ENCODE data around the gene LITAF.

DNA sequence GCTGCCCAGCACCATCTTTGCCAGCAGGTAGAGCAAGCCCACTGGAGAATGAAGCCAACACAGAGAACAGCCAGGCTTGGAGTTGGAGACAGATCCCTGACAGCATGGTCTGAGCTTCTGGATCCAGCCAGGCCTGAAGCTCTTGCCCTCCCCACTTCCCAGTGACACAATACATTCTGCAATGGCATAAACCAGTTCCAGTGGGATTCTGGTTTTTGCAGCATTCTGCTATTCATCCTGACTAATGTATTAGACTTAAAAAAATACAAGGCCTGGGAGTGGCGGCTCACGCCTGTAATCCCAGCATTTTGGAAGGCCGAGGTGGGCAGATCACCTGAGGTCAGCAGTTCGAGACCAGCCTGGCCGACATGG, 40.6 kb upstream of the LITAF start:
- TF ChIP-seq, protein P1, sequence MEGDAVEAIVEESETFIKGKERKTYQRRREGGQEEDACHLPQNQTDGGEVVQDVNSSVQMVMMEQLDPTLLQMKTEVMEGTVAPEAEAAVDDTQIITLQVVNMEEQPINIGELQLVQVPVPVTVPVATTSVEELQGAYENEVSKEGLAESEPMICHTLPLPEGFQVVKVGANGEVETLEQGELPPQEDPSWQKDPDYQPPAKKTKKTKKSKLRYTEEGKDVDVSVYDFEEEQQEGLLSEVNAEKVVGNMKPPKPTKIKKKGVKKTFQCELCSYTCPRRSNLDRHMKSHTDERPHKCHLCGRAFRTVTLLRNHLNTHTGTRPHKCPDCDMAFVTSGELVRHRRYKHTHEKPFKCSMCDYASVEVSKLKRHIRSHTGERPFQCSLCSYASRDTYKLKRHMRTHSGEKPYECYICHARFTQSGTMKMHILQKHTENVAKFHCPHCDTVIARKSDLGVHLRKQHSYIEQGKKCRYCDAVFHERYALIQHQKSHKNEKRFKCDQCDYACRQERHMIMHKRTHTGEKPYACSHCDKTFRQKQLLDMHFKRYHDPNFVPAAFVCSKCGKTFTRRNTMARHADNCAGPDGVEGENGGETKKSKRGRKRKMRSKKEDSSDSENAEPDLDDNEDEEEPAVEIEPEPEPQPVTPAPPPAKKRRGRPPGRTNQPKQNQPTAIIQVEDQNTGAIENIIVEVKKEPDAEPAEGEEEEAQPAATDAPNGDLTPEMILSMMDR (conservative IDR thresholded peaks at IDR 0.05; ENCODE audit: low read length), result no peak
- TF ChIP-seq EZH2phosphoT487 (IDR thresholded peaks at IDR 0.05; ENCODE audit: borderline replicate concordance, low read depth, low read length), result no peak
